T-helper 9 cell (primary cell): Measurements from ENCODE around the gene SPATA19.

ENCODE experiments used
- DNase-seq: peaks from one replicate; pipeline ENCODE4 v3.0.0-alpha.2; 2020

The SPATA19 gene

GRCh38 chr11:133817449-133817848, 27.9 kb downstream of the SPATA19 start:
- DNase-seq, result no peak

GRCh38 chr11:133816146-133816870, 29.0 kb downstream of the SPATA19 start:
- no peak for DNase-seq

DNA sequence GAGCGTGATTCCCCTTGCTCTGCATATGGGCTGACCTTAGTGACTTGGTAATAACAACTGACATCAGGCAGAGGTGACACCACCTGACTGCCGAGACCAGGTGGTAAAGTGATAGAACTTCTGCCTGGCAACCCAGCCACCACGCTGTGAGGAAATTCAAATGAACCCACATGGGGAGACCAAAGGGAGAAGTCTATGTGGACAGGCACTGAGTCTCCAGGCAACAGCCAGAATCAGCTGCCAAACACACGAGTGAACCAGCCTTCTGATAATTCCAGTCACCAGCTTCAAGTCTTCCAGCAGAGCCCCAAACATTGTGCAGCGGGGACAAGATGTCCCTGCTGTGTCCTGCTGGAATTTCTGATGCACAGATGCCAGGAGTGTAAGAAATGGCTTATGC, 29.7 kb downstream of the SPATA19 start:
- no peak for DNase-seq

DNA sequence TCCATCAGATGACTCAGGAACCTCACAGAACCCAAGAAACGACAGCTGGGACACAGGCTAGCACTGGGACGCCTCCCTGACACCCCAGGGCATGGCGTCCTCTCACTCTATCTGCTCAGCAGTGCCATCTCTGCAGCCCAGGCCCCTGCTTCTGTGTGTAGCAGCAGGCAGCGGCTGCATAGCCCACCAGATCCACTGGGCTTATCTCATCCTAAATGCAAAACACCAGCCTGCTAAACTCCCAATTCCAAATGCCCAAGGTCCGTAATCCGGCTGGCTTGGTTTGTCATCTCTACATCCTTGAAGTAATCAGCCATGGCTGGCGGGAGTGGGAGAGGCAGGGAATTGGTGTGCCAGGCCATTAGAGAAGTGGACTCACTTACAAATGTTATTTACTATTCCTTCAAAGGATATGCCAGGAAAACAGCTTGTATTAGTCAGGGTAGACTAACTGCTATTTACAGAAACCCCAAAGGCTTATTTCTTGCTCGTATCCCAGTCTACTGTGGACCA, 30.7 kb downstream of the SPATA19 start:
- DNase-seq, result no peak

GRCh38 chr11:133811850-133812685, 33.2 kb downstream of the SPATA19 start:
- DNase-seq, result no peak

GRCh38 chr11:133810766-133811165, 34.5 kb downstream of the SPATA19 start:
- DNase-seq, result no peak

DNA sequence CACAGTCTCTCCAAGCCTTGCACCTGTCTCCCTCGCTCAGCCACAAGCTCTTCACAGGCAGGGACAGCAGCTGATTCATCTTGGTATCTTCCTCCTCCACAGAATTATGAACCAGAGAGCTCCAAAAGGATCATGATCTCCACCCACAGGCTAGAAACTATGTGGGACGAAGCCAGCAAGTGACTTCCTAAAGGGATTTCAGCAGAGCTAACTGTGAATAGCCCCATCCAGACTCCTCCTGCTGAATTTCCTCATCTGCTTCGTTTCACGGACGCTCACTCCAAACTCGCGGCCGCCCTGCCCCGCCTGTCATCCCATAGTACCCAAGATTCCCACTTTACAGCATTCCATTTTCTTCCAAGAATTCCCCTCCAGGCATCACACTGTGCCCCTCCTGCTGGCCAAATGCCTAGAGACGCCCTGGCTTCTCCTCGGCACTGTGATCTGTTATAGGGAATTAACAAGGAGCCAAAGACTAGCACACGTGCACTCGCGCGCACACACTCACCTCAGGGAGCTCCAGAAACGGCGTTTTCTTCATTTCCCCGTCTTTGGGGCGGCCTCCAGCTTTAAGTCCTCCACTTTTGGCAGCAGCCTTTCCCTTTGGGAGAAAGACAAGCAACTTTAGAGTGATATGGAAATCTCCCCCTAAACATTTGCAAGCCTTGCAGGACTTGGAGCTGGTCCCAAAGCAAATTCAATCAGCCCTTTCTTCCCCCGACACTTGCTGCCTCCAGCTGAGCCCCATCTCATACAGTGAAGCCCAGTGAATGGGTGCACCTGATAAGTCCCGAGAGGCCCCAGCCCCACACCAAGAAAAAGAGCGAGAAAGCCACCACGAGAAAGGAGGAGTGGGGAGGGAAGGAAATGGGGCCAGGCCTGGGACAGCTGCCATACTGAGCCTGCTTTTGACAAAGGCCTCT, 35.5 kb downstream of the SPATA19 start:
- no peak for DNase-seq

DNA sequence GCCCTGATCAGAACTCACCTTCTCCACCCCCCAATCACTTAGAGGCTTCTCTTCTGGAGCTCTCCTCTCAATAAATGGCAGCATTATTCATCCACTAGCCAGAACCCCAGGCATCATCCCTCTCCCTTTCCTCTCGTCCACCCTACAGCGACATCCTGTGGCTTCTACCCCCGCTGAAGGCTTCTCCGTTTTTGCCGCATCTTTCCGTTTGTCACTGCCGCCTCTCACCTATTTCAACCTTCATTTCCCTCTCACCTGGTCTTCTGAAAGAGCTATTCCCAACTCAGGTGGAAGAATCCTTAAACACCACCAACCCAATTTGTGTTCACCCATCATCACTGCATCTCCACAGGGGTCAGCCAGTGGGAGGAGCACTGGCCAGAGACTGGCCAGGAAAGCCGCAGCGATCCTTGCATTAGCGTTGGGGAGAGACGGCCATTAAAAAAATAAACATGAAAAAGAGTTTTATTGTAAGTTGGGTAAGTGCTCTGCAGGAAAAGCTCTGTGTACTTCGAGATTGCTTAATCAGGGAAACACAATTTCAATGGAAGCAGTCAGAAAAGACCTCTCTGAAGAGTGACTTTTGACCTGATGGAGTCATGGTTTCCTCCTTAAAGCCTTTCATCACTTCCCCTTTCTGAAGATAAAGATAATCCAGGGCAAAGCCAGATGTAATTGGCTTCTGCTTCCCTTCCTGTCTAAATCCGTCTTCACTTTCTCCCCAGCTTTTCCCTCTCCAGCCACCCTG, 36.7 kb downstream of the SPATA19 start:
- DNase-seq, result no peak

- DNase-seq, result no peak
Measured at GRCh38 chr11:133803026-133803425, 42.3 kb downstream of the SPATA19 start.

DNA sequence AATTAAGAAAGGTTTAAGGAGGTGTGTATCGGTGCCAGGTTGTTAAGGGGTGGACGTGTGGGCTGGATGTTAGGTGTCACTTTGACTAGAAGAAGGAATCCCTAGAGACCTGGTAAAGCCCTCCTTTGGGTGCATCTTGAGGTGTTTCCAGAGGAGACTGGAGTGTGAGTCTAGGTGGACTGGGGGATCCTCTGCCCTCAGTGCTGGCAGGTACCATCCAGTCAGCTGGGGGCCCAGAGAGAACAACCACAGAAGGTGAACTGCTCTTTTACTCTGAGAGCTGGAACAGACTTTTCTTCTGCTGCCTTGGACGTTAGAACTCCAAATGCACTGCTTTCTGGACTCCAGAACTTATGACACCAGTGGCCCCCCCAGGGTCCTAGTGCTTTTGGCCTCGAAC, 44.0 kb downstream of the SPATA19 start:
- no peak for DNase-seq

- DNase-seq, result no peak
Measured at GRCh38 chr11:133800666-133801065, 44.6 kb downstream of the SPATA19 start.

GRCh38 chr11:133797554-133797953, 47.8 kb downstream of the SPATA19 start:
- no peak for DNase-seq

DNA sequence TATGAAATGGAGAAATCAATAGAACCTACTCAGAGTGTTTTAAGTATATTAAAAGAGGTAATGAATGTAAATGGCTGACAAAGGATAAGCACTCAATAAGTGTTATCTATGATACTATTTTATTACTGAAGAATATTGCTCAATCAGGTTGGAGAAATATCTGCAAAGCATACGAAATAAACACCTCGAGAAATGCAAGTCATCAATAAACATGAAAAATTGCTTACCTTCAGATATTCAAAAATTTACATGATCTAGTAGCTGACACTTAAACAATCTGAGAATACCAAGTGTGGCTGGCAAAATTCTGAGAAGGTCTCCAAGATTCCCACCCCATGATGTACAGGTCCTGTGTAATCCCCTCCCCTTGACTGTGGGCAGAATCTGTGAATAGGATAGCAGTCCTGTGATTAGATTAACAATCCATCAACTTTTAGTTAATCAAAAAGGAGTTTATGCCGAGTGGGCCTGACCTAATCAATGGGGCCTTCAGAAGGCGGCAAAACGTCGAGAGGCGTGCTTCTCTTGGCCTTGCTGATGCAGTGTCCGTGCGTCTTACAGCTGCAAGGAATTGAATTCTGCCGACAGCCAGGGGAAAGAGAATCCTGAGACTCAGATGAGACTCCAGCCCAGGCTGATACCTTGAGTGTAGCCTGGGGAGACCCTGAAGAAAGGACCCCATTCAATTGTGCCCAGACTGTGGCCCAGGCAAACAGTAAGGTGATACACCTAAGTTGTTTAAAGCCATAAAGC, 49.1 kb downstream of the SPATA19 start:
- no peak for DNase-seq

DNA sequence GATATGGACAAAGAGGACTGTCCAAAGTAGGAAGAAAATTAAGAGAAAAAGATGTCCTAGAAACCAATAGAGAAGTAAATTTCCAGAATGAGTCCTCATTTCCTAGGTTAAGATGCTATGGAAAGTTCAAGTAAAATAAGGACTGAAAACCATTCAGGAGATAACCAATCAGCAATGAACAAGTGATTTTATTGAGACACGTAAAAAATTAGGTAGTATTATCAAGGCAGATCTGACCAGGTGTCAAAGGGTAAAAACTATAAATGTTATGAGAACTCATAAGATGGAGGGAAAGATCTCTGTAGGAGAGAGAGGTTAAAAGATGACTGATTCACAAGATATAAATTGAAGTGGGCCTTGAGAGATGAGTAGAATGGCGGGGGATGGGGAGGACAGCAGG, 50.2 kb downstream of the SPATA19 start:
- DNase-seq, result no peak

DNA sequence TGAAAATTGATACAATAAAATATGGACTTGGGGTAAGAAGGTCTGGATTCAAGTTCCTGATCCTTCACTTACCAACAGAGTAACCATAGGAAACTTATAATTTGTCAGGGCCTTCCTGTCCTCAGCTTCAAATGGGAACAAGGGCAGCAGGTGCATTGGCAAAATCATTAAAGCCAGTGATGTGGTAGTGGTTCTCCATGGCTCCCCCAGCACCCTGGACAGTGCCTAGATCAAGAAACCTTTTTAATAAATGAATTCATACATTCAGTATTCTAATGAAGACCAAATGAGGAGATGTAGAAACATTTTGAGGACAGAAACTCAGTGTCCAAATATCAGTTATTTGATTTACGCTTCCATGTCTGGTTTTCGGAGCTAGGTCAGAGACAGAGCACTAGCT, 51.1 kb downstream of the SPATA19 start:
- no peak for DNase-seq

DNA sequence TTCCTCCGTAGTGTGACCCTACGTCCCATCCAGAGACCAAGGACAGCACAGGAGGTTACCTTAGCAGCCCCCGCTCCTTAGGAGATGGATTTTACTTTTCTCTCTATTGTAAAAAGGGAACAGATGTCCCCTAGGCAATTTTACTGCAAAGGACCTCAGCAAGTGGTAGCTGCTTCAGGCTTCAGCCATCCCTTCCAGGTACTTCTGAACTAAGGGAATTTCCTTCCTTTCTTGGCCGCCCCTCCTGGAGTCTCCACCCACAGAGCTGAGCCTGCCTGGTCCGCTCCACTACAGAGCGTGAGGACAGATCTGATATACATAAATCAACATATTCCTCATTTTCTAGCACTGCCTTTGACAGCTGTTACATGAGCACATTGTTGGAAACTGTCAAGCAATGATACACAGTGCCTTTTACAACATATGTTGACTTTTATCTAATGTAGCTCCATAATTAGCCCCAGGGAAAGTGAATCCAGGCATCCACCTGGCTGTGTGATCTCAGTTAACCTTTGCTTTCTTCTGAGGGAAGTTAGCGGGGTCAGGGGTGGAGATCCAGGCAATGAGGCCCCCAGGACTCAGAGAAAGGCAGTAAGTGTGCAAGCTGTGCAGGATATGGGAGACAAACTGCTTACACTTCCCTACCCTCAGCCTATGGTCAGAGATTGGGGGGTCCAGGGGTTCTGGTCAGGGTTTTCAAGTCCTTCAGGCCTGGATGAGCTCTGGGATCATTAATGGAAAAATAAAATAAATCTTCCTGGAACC, 51.9 kb downstream of the SPATA19 start:
- DNase-seq, result no peak

DNA sequence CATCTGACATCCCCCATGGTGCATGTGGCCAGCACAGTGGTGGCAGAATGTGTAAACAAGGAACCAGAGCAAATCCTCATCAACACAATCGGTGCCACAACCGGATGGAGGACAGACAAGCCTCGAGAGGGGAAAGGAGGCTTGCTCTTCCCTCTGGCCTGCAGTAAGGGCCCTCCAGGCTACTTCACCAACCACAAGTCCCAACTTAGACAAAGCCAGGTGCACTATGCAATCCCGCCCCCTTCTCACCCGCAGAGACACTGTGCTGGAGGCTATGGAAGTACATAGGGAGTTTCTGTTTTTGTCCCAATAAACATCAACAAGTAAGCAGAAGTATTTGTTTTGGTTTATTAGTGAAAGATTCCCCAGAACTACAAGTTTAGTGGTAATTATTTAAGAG, 54.3 kb downstream of the SPATA19 start:
- DNase-seq, result no peak
